ENCODE measurements around the gene TNIP1.

TNIP1 gene

DNA sequence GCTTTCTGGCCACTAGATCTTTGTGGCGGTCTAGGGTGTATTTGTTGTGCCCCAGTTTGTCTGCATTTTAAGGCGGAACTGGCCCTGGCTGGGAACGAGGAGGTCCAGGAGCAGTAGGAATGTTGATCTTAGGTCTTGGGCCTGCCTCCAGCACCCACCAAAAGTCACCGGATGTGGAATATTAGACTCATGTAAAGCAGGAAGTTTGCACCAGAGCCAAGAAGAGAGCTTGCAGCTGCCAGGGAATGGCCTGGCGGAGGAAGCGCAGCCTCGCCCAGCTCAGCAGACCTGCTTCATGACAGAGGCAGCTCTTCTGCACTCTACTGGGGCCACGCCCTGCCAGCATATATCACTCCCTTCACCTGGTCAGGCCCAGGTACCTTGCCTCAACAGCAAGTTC, 57.2 kb downstream of the TNIP1 start:
- no peak overlapping the region for H2AFZ ChIP-seq (ENCODE audit: low read length, unreplicated experiment)
- H3K4me1 ChIP-seq (ENCODE audit: control insufficient read depth, insufficient read depth, low read length, unreplicated experiment), result peaks cover 43% of the 10 kb centered on the region
- no peak overlapping the region for H3K4me3 ChIP-seq (ENCODE audit: low read depth, low read length)
- H3K36me3 ChIP-seq (ENCODE audit: insufficient read depth, low read length), result no peaks in the 10 kb centered on the region; the same call in 1 of the 2 replicates
- H3K27me3 ChIP-seq (ENCODE audit: insufficient read depth, low read length), result no peaks in the 10 kb centered on the region
- peak overlapping the region; percentile 78 for H3K27ac ChIP-seq (ENCODE audit: low read depth, low read length)
- no peaks in the 10 kb centered on the region for H3K79me2 ChIP-seq (ENCODE audit: control insufficient read depth, insufficient read depth, low read length, unreplicated experiment)

DNA sequence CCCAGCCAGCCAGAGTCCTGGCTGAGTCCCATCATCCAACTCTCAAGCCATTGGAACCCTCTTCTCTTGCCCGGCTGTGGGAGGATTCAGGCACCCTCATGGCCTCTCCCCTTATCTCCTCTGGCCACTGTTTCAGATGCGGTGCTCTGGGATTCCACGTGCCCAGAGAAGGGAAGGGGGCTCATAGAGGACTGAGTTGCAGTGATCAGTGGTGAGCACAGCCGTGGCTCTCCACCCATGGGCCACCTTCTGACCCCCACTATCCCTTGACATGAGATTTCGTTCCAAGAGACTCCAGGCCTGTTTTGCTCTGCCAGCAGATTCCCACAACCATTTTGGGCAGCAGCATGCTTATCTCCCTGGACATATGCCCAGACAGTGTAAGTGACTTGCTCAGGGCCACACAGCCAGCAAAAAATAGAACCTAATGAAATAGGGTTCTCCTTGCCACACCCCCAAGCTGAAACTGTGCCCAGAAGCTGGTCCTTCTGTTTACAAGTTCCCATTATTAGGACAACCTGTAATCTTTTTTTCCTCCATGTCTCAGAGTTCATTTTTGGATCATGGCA, 57.7 kb downstream of the TNIP1 start:
- peak overlapping the region; percentile 78 for H3K27ac ChIP-seq (ENCODE audit: low read depth, low read length)
- no peaks in the 10 kb centered on the region for H3K79me2 ChIP-seq (ENCODE audit: control insufficient read depth, insufficient read depth, low read length, unreplicated experiment)
- H2AFZ ChIP-seq (ENCODE audit: low read length, unreplicated experiment), result no peak overlapping the region
- no peaks in the 10 kb centered on the region for H3K27me3 ChIP-seq (ENCODE audit: insufficient read depth, low read length)
- no peak overlapping the region for H3K4me3 ChIP-seq (ENCODE audit: low read depth, low read length)
- H3K36me3 ChIP-seq (ENCODE audit: insufficient read depth, low read length), result no peaks in the 10 kb centered on the region
- peaks cover 43% of the 10 kb centered on the region for H3K4me1 ChIP-seq (ENCODE audit: control insufficient read depth, insufficient read depth, low read length, unreplicated experiment)

DNA sequence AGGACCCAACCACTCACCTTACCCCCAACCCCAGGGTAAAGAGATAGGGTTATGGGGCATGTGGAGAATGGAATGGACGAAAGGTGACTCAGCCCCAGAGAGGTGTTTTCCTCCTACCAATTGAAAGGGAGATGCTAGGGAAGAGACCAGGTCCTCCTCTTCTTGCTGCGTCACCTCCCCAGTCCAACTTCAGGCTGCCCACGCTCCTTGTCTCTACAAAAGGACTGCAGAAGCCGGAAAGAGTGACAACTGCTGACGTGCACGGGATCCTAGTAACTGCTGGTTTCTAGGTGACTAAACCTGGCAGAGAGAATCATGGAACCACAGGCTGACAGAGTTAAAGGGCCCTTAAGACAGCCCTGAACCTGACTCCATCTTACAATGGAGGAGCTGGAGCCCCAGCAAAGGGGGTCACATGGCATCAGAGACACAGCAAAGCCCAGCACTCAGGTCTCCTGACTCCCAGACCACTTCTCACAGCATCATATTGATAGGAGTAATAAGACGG, 58.3 kb downstream of the TNIP1 start:
- H3K27me3 ChIP-seq (ENCODE audit: insufficient read depth, low read length), result no peaks in the 10 kb centered on the region
- no peaks in the 10 kb centered on the region for H3K79me2 ChIP-seq (ENCODE audit: control insufficient read depth, insufficient read depth, low read length, unreplicated experiment)
- no peak overlapping the region for H3K4me3 ChIP-seq (ENCODE audit: low read depth, low read length)
- H3K4me1 ChIP-seq (ENCODE audit: control insufficient read depth, insufficient read depth, low read length, unreplicated experiment), result peaks cover 43% of the 10 kb centered on the region
- no peak overlapping the region for H2AFZ ChIP-seq (ENCODE audit: low read length, unreplicated experiment)
- H3K27ac ChIP-seq (ENCODE audit: low read depth, low read length), result peak overlapping the region; percentile 78
- H3K36me3 ChIP-seq (ENCODE audit: insufficient read depth, low read length), result no peaks in the 10 kb centered on the region

DNA sequence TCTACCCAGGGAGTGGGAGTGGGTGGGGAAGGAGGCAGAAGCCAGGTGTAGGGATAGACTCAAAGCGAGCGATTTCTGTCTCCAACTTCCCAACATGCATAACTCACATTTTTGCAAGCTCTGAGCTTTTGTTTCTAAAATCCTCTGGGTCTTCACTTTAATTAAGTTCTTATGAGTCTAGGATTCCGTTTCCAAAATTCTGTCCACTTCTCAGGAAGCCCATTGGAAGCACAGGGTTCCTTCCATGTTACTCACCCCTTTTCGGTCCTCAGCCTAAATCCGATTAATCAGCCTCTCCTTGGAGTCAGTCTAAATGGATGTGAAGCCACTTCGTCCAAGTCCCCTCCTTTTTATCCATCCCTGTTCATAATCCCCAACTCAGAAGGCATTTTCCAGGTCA, 59.1 kb downstream of the TNIP1 start:
- Histone ChIP-seq H2AFZ (ENCODE audit: low read length, unreplicated experiment) (no peak overlapping the region), H3K27ac (ENCODE audit: low read depth, low read length) (no peak overlapping the region), H3K79me2 (ENCODE audit: control insufficient read depth, insufficient read depth, low read length, unreplicated experiment) (no peaks in the 10 kb centered on the region), H3K36me3 (ENCODE audit: insufficient read depth, low read length) (no peaks in the 10 kb centered on the region), H3K4me3 (ENCODE audit: low read depth, low read length) (no peak overlapping the region), H3K27me3 (ENCODE audit: insufficient read depth, low read length) (no peaks in the 10 kb centered on the region), H3K4me1 (ENCODE audit: control insufficient read depth, insufficient read depth, low read length, unreplicated experiment) (peaks cover 43% of the 10 kb centered on the region)

DNA sequence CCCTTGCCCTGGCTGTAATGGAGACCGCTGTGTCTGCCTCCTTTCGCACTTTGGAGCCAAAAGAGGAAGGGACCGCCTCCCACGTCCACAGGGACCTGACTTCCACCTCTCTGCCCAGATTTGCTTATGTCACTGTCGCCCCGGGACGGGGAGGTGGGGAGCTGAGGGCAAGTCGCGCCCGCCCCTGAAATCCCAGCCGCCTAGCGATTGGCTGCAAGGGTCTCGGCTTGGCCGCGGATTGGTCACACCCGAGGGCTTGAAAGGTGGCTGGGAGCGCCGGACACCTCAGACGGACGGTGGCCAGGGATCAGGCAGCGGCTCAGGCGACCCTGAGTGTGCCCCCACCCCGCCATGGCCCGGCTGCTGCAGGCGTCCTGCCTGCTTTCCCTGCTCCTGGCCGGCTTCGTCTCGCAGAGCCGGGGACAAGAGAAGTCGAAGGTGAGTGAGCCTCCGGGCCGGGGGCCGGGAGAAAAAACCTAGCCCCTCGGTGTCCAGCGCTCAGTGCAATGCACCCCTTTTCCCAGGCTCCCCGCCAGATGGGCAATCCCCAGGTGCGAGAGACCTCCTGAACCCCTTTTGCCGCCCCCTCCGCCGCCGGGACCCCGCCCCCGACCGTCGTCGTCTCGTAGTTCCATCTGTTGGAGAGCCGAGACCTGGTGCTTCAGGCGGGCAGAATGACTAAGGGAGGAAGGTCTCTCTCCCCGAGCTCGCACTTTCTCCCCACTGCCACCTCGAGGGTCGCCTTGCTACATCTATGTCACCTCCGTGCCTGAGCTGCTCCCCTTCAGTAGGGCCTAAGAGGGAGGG, 60.3 kb downstream of the TNIP1 start, which contains the start of gene GPX3:
Gene GPX3 (plus strand): TSS at position 288 of the 807 bp plus-strand sequence. CDS start 64 bp downstream, at position 352.
- H3K79me2 ChIP-seq (ENCODE audit: control insufficient read depth, insufficient read depth, low read length, unreplicated experiment), result no peaks in the 10 kb centered on the region
- no peak within 1 kb of the TSS for H2AFZ ChIP-seq (ENCODE audit: low read length, unreplicated experiment)
- H3K4me1 ChIP-seq (ENCODE audit: control insufficient read depth, insufficient read depth, low read length, unreplicated experiment), result peaks cover 43% of the 10 kb centered on the region
- H3K27me3 ChIP-seq (ENCODE audit: insufficient read depth, low read length), result no peaks in the 10 kb centered on the region
- peak within 1 kb of the TSS; percentile 73 for H3K4me3 ChIP-seq (ENCODE audit: low read depth, low read length)
- no peaks in the 10 kb centered on the region for H3K36me3 ChIP-seq (ENCODE audit: insufficient read depth, low read length)
- H3K27ac ChIP-seq (ENCODE audit: low read depth, low read length), result no peak within 1 kb of the TSS

DNA sequence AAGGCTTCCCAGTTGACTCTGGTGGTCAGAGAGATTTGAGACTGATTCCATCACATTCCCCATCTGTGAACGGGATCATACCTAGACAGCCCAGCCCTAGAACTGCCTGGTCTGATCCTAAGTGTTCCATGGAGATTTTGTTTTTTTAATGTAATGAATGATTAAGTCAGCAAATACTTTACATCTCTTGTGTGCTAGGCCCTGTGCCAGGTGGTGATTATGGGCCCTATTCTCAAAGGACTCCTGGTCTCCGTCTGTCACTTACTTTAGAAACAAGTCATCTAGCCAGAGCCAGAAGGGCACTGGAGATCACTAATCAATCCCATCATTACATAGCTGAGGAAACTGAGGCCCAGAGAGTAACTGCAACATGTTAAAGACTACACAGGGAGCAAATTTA, 61.5 kb downstream of the TNIP1 start:
- H3K4me1 ChIP-seq (ENCODE audit: control insufficient read depth, insufficient read depth, low read length, unreplicated experiment), result peaks cover 37% of the 10 kb centered on the region
- no peak overlapping the region for H2AFZ ChIP-seq (ENCODE audit: low read length, unreplicated experiment)
- H3K79me2 ChIP-seq (ENCODE audit: control insufficient read depth, insufficient read depth, low read length, unreplicated experiment), result no peaks in the 10 kb centered on the region
- H3K27ac ChIP-seq (ENCODE audit: low read depth, low read length), result no peak overlapping the region
- H3K4me3 ChIP-seq (ENCODE audit: low read depth, low read length), result no peak overlapping the region
- H3K27me3 ChIP-seq (ENCODE audit: insufficient read depth, low read length), result no peaks in the 10 kb centered on the region
- no peaks in the 10 kb centered on the region for H3K36me3 ChIP-seq (ENCODE audit: insufficient read depth, low read length)

DNA sequence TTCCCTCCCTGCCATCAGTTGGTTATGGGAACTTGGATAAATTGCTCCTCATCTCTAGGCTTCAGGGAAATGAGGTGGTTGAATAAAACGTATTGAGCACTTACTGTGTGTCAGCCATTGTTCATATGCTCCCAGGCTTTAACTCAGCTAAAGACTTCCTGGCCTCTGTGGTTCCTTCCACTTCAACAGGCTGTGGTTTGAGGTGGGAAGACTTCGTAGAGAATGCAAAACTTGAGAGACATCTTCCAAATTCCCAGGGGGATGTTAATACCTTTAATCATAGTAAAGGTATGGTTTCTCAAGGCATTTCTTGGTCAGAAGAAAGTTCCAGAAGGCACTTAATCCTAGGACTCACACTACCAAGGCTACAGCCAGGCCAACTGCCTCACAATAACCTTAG, 62.0 kb downstream of the TNIP1 start:
- no peaks in the 10 kb centered on the region for H3K79me2 ChIP-seq (ENCODE audit: control insufficient read depth, insufficient read depth, low read length, unreplicated experiment)
- peaks cover 32% of the 10 kb centered on the region for H3K4me1 ChIP-seq (ENCODE audit: control insufficient read depth, insufficient read depth, low read length, unreplicated experiment)
- no peak overlapping the region for H3K27ac ChIP-seq (ENCODE audit: low read depth, low read length)
- H3K4me3 ChIP-seq (ENCODE audit: low read depth, low read length), result no peak overlapping the region
- no peak overlapping the region for H2AFZ ChIP-seq (ENCODE audit: low read length, unreplicated experiment)
- no peaks in the 10 kb centered on the region for H3K27me3 ChIP-seq (ENCODE audit: insufficient read depth, low read length)
- H3K36me3 ChIP-seq (ENCODE audit: insufficient read depth, low read length), result no peaks in the 10 kb centered on the region

DNA sequence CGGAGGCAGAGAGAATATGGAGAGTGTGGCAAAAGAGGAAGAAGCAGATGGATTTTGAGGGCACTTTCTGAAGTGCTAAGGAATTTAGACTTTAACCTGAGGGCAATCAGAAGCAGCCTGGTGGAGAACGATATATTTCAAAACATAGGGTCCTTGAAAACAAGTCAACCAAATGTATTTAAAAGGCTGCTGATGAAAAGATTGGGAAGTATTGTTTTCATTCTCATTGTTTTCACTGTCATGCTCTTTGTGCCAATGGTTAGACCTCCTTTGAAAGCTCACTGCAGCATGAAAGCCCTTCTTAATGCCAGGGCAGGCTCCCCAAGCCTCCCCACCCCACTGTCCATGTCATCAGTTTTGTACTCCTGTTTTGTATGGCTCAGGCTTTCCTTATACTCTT, 62.9 kb downstream of the TNIP1 start:
- no peaks in the 10 kb centered on the region for H3K36me3 ChIP-seq (ENCODE audit: insufficient read depth, low read length)
- peaks cover 22% of the 10 kb centered on the region for H3K4me1 ChIP-seq (ENCODE audit: control insufficient read depth, insufficient read depth, low read length, unreplicated experiment)
- H3K4me3 ChIP-seq (ENCODE audit: low read depth, low read length), result no peak overlapping the region
- H3K27ac ChIP-seq (ENCODE audit: low read depth, low read length), result no peak overlapping the region
- no peak overlapping the region for H2AFZ ChIP-seq (ENCODE audit: low read length, unreplicated experiment)
- H3K27me3 ChIP-seq (ENCODE audit: insufficient read depth, low read length), result no peaks in the 10 kb centered on the region
- no peaks in the 10 kb centered on the region for H3K79me2 ChIP-seq (ENCODE audit: control insufficient read depth, insufficient read depth, low read length, unreplicated experiment)

DNA sequence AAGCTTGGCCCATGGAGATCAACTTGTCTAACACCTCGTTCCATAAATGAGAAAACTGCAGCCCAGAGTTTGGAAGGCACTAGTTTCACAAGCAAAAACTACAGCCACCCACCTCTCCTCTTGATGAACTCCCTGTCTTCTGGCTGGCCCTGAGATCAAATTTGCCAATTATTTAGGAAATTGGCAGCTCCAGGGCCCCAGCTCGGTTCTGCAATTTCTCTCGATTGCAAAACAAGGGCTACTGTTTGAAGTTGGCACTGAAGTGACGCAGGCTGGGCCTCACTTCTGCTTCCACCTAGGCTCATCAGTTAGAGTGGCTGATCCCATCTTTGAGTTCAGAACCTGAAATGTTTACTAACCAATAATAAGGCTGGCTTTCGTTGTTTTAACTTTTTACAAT, 64.1 kb downstream of the TNIP1 start:
- no peak overlapping the region for H2AFZ ChIP-seq (ENCODE audit: low read length, unreplicated experiment)
- H3K27me3 ChIP-seq (ENCODE audit: insufficient read depth, low read length), result no peaks in the 10 kb centered on the region
- H3K79me2 ChIP-seq (ENCODE audit: control insufficient read depth, insufficient read depth, low read length, unreplicated experiment), result no peaks in the 10 kb centered on the region
- H3K36me3 ChIP-seq (ENCODE audit: insufficient read depth, low read length), result no peaks in the 10 kb centered on the region
- H3K27ac ChIP-seq (ENCODE audit: low read depth, low read length), result no peak overlapping the region
- peaks cover 12% of the 10 kb centered on the region for H3K4me1 ChIP-seq (ENCODE audit: control insufficient read depth, insufficient read depth, low read length, unreplicated experiment)
- H3K4me3 ChIP-seq (ENCODE audit: low read depth, low read length), result no peak overlapping the region

DNA sequence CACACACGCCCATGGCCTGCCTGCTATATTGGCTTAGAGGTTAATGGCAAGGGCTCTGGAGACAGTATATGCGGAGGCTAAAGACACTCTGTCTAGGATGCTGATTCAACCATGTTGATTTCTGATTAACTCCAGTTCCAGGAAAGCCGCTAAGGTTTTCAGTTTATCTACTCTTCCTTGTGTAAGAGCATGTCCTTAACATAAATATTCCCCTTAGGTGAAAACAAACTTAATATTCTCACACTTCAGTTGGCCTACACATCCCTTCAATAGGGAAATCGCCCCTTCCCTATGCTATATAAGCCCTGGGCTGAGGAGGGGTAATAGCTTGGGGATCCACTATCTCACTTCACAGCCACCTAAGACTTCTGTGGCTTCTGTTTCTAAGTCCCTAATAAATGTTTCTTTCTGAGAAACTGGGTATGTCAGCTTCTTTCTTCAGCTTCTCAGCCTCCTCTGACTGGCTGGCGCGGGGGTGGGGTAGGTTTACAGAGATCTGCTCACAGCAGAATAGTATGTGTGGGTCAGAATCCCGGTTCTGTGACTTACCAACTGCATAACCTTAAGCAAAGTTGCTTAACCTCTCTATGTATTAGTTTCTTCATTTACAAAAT, 64.8 kb downstream of the TNIP1 start:
- H3K79me2 ChIP-seq (ENCODE audit: control insufficient read depth, insufficient read depth, low read length, unreplicated experiment), result no peaks in the 10 kb centered on the region
- no peak overlapping the region for H2AFZ ChIP-seq (ENCODE audit: low read length, unreplicated experiment)
- no peak overlapping the region for H3K27ac ChIP-seq (ENCODE audit: low read depth, low read length)
- H3K36me3 ChIP-seq (ENCODE audit: insufficient read depth, low read length), result no peaks in the 10 kb centered on the region
- H3K4me1 ChIP-seq (ENCODE audit: control insufficient read depth, insufficient read depth, low read length, unreplicated experiment), result peaks cover 12% of the 10 kb centered on the region
- H3K27me3 ChIP-seq (ENCODE audit: insufficient read depth, low read length), result no peaks in the 10 kb centered on the region
- H3K4me3 ChIP-seq (ENCODE audit: low read depth, low read length), result no peak overlapping the region
